ENCODE measurements around the gene HTR3D.
"Not testable (repeated sequence)": the region's sequence is repeated elsewhere in the genome, so short reads cannot be mapped to it uniquely, and the experiment has no call there.

- TF ChIP-seq, protein P1, sequence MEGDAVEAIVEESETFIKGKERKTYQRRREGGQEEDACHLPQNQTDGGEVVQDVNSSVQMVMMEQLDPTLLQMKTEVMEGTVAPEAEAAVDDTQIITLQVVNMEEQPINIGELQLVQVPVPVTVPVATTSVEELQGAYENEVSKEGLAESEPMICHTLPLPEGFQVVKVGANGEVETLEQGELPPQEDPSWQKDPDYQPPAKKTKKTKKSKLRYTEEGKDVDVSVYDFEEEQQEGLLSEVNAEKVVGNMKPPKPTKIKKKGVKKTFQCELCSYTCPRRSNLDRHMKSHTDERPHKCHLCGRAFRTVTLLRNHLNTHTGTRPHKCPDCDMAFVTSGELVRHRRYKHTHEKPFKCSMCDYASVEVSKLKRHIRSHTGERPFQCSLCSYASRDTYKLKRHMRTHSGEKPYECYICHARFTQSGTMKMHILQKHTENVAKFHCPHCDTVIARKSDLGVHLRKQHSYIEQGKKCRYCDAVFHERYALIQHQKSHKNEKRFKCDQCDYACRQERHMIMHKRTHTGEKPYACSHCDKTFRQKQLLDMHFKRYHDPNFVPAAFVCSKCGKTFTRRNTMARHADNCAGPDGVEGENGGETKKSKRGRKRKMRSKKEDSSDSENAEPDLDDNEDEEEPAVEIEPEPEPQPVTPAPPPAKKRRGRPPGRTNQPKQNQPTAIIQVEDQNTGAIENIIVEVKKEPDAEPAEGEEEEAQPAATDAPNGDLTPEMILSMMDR (IDR thresholded peaks at IDR 0.05), result not testable (repeated sequence)
- TF ChIP-seq POLR2A (IDR thresholded peaks at IDR 0.05), result not testable (repeated sequence)
These were observed 24.3 kb upstream of the HTR3D start for GRCh38 chr3:184007143-184007813.
